CD4-positive, alpha-beta T cell treated with Interleukin-17A for 1 hour (primary cell): Measurements from ENCODE around the gene PTGES3.

ENCODE experiments used
- DNase-seq: peaks from one replicate; pipeline ENCODE4 v3.0.0-alpha.2; 2020

Gene PTGES3

DNA sequence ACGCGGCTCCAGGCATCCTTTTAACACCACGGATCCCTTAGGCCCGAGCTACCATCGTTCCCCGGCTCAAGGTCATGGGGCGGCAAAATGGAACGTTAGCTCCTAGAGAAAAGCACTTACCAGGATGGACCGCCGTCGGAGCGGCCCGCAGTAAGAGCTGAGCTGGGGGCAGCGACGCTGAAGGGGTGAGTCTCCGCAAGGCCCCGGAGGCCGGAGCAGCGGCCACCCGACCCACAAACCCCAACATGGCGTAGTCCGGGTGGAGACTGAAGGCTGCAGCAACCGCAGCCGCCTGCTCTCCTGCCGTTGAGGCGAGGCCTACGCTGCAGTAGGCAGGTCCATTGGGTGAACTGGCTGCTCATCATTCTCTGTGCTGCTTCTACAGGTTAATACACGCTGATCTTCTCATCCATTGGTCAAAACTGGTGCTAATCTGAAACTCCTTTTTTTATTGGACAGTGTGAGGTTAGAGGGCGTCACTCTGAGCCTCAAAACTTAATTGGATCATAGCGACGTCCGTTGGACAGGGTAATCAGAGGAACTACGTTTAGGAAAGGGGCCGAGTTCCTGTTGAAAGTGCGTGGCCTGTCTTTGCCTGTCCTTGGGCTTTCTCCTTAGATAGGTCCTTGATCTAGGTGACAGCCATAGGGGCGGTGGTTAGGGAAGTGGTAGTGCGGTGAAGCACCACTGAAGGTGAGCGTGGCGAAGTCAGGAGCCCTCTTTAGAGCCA lies 42.2 kb downstream of the PTGES3 start, which contains the start of gene ATP5F1B:
ATP5F1B (minus strand) TSS at position 268 of the 730 bp plus-strand sequence; CDS start at position 247, 21 bp downstream.
- peak; percentile 99 for DNase-seq

DNA sequence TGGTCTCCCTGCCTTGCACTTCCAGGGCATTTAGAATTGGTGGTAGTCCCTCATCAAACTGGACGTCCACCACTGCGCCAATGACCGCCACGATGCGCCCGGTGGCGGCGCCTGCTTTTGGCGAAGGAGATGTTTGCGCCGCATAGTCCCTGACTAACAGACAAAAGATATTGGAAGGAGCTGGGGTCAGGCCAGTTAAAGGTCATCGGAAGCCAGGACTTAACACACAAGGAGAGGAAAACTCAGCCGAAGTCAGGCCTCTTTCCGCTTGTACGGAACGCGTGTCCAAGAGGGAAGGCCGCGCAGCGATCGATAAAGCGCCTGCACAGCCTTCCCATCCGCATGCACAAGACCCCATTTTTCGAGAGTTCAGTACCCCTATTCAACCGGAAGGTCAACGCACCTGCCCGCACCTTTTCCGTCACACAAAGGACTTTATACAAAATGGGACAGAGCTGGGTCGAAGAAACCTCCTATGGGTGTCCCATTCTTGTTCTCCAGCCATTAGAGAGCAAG lies 42.8 kb downstream of the PTGES3 start:
- no peak for DNase-seq

- DNase-seq: no peak
These were observed 43.4 kb downstream of the PTGES3 start for GRCh38 chr12:56644654-56645053.

DNA sequence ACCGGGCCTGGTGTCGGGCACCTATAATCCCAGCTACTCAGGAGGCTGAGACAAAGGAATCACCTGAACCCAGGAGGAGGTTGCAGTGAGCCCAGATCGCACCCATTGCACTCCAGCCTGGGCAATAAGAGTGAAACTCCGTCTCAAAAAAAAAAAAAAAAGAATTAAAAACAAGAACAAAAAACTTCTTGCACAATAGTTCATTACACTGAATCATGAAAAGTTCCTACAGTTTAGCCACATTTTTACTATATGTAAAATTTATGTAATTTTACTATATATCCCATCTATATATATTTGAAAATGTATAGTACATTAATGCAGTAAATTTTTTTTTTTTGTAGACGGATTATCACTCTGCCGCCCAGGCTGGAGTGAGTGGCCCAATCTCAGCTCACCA lies 46.9 kb downstream of the PTGES3 start:
- DNase-seq: no peak

- DNase-seq: no peak
These were observed 50.5 kb downstream of the PTGES3 start for GRCh38 chr12:56637621-56638020.

DNA sequence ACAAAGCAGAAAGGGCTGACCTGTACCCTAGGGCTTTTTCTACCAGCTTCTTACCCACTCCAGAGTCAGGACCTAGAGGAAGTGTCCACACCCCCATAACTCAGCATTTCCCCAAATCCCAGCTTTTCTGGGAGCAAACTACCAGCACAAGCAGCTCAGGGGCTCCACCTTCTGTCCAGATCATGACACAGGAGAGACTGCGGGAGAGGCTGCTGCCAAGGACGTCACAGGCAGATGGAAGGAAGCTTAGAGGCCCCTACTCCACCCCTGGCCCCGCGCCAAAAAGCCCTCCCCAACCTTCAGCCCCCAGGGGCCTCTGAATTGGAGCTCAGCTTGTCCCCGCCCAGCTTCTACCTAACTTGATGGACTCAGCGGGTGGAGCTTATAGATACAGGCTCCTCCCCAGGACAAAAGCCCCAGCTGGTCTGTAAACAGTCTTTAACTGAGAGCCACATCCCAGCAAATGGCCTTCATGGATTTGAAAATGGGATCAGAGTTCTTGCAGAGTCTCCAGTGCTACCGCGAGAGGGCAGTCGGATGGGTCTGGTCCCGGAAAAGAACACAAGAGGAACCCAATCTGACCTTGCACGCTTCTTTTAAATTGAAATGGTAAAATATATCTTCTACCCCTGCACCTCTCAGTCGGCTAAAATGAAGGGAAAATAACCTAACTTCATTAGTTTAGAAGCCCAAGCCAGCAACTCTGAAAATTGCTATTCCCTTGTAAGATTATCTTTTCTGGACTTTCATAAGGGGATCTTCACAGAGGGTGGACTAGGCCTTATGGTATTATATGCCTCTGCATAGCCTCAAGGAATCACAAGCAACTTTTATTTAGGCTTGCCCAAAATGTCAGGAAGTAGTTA lies 51.2 kb downstream of the PTGES3 start:
- peak; percentile 97 for DNase-seq

DNA sequence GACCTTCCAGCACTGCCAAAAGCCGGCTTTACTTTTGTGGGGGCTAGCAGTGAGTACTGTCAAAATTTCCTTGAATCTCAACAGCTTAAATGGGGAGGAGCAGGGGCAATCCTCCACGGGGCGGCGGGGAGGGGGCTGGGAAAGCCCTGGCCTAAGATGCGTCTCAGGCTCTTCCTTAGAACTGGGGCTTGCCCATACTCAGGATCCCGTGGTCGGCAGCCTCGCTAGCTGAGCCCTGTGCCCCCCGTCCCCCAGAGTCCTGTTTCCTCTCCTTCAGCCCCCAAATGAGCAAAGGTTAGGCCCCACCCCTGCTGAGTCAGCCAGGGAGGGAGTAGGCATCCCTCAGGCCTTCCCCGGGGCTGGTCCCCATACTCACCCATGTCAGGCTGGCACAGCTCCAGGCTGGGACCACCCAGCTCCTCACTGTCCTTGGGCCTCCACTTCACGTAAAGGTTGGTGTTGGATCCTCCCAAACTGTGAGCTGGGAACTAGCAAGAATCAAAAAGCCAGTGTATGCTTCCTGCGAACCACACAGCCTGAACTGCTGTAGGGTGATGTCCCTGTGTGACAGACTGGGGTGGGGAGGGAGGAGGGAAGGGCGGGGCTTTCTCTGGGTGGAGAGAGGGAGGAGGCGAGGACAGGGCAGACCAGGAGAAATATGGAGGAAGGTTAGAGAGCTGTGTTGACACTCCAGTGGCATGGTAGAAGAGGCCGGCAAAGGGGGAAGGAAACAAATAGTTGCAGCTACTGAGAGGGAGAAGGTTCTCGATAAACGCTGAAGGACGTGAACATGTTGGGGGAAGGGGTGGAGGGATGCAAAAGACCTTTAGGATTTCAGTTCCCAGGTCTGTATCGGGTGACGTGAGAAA lies 52.0 kb downstream of the PTGES3 start:
- peak; percentile 89 for DNase-seq

DNA sequence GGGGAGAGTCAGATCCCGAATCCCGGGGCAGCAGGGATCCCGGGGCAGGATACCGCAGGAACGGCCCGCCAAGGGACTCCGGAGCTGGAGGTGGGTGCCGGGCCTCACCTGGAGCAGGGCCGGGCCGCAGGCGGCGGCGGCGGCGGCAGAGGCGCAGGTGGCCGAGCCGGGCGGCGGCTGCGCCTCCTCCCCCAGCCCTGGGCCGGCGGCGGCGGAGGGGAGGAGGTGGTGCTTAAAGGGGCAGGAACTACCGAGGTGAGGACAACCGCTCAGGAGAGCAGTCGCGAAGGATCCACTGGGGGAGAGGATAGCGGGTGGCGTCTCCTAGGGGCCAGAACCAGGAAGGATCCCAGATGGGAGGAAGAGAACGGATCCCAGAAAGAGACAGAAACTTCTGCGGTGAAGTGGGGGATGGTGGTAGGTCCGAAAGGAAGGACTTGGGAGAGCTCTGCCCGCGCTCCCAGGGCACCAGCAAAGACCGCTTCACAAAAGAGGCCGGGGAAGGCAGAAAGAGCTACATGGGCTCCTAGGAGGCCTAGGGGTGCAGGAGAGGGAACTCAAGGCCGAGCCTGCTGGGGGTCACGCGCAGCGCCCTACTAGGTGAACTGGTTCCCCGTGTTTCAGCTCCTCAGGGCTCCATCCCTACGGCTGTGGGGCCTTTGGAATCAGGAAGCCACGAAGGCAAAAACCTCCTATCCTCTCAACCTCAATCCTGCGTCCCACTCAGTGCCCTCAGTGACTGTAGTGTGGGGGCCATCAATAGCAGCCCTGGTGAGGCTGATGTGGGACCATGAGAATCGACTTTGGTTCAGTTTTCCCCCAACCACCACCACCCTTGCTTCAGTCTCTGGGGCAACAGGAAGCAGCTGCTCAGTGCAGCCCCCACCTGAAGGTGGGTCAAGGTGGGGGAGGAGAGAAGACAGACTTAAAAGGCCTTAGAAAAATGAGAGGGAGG lies 53.0 kb downstream of the PTGES3 start:
- peak; percentile 70 for DNase-seq

DNA sequence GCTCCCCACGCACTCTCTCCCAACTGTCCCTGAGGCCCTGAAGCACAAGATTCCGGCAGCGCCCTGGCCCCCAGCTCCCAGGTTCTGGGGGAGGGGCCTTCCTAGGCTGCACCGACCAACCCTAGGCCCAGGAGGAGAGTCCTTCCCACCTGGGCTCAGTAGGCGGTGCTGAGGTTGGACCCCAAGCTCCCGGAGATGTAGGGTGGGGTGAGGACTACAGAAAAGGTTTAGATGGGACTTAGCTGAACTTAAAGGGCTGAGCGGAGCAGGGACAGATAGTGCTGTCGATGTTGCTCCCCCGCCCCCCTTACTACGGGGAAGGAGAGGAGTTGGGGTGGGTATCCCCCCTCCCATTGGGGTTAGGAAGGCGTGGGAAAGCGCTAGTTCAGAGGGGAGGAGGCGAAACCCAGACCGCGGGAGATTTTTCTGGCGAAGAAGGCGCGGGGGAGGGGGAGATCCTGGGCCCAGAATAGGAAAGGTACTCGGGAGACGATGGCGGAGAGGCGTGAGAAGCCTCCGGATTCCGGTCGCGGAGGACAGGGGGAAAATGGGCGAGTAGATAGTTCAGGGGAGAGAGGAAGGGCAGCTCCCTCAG lies 53.7 kb downstream of the PTGES3 start:
- peak; percentile 34 for DNase-seq

DNA sequence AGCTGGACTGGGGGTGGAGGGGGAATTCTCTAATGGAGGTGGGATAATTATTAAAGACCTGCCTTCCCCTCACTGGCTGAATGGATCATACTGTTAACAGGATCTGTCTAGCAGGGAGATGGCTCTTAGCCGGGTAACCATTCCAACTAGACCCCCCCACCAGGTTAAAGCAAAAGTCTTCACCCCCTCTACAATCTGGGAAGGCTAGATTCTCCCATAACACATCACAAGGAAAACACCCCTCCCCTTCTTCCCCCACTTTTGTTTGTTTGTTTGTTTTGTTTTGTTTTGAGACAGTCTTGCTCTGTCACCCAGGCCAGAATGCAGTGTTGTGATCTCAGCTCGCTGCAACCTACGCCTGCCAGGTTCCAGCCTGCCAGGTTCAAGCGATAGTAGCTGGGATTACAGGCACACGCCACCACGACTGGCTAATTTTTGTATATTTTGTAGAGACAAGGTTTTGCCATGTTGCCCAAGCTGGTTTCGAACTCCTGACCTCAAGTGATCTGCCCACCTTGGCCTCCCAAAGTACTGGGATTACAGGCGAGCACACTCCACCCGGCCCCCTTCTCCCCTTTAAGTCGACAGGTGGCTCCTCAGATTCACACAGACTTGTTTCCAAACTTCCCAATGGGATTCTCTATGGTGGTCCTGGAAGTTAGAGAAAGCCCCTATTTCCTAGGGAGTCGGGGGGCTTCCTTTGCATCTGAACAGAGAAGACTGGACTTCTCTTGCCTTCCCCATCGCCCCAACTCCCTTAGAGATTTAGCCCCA lies 54.4 kb downstream of the PTGES3 start:
- no peak for DNase-seq

DNA sequence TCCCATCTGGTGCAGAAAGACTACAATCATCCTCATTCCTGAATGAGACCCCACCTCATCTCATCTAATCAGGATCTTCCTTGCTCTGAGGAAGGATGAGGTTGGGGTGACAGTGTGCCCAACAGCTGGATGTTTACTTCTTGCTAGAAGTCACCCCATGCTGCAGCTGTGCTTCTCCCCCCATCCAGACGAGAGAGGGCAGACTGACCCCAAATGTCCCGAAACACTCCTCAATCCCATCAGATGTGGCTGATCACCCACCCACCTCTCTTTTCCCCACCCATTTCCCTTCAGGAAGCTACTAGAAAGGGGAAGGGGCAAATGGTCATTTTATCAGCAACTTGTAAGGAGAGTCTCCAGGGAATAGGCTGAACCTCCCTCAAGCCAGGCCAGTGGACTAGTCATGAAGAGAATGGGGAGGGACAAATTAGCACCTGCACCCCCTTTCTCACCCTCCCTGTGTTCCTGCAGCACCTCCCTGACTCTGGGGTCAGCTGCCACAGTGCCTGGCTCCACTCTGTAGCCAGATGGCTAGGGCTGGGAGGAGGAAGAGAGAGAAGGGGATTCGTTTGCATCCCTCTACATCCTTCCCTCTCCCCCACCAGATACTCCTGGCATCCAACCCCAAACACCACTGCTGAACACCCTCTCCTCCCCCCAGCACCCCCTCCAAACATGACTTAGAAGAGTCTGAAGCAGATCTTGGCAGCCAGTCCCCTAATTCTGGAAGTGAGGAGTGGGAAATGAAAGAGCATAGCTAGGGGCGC lies 55.2 kb downstream of the PTGES3 start:
- DNase-seq: no peak

- peak; percentile 65 for DNase-seq
These were observed 56.0 kb downstream of the PTGES3 start for GRCh38 chr12:56631790-56632700.

DNA sequence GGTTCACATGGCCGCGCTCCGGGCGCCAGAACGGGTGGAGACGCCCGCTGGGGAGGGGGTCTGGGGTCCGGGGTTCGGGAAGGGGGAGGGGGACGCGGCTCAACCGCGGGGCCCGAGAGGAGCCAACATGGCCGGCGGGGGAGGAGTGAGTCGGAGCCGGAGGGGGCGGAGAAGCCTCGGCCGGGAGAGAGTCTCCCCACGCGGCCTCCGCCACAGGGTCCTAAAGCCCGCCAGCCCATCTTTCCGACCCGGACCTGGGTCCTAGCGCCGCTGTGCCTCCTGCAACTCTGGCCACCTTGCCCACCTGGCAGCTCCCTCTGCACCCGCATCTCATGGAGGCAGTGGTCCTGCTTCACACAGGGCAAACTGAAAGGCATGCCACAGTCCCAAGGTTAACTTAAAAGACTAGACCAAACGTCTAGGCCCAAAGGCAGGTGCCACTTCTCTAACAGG lies 57.9 kb downstream of the PTGES3 start, which contains the start of gene BAZ2A:
BAZ2A (minus strand) TSS at position 147 of the 453 bp plus-strand sequence. CDS start 12,796 bp downstream, outside the sequence.
- DNase-seq: peak; percentile 87

GRCh38 chr12:56629459-56630179 lies 58.5 kb downstream of the PTGES3 start:
- DNase-seq: peak; percentile 68

GRCh38 chr12:56628671-56629458 lies 59.2 kb downstream of the PTGES3 start:
- DNase-seq: peak; percentile 80

DNA sequence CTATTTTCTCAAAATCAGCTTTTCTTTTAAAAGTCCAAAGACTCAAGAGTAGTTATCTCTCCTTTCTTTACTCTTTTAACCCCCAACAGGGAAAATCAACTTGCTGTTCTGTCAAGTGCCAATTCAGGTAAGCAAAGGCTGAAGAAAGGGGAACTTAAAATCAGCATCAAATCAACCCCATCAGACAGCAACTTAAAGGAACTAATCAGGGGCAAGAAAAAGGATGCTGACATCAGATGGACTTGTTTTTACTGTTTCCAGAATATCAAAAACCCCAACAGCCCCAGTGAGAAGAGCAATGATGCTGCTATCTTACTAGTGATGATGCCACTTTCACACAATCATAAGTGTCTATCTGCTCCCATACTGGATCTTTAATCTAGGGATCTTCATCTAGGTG lies 61.4 kb downstream of the PTGES3 start:
- DNase-seq: no peak

- no peak for DNase-seq
These were observed 65.5 kb downstream of the PTGES3 start for GRCh38 chr12:56622535-56622934.
